Urinary bladder (tissue), 4 donors: ENCODE measurements around the gene SRCIN1. TPM values are rescaled to one million over a fixed set of nuclear protein-coding genes. Genes with fewer than 3 reads are reported as not detected.
"Not testable (repeated sequence)": the region's sequence is repeated elsewhere in the genome, so short reads cannot be mapped to it uniquely, and the experiment has no call there.

Experiments
- DNase-seq: peaks from one replicate; pipeline ENCODE4 v3.0.0-alpha.2; 2015; ENCODE audit errors: extremely low spot score
- H3K27ac ChIP-seq: one replicate; pipeline ENCODE4 v1.5.1; 2013; ENCODE audit warnings: low read depth, mild to moderate bottlenecking, moderate library complexity
- H3K36me3 ChIP-seq: one replicate; pipeline ENCODE4 v1.6.1; 2013; ENCODE audit warnings: mild to moderate bottlenecking, moderate library complexity; ENCODE audit not compliant: insufficient read depth
- H3K4me1 ChIP-seq: one replicate; pipeline ENCODE4 v1.6.1; 2013; ENCODE audit warnings: mild to moderate bottlenecking, moderate library complexity; ENCODE audit not compliant: insufficient read depth
- H3K4me3 ChIP-seq: one replicate; pipeline ENCODE4 v1.5.1; 2013; ENCODE audit warnings: low read depth, low read length
- WGBS: extraction: QIAGEN DNeasy Blood & Tissue Kit; methylation state at CpG from one replicate; pipeline ENCODE4 v1.1.7; 2013; 5-methylcytosine and 5-hydroxymethylcytosine counted together
- polyA plus RNA-seq: library from polyadenylated mRNA; stranded (reverse); fragments of 200-250 nt; gene quantifications from one replicate; pipeline ENCODE4 v1.2.3, GENCODE V29; 2013
- total RNA-seq: library from RNA; depleted of rRNA; stranded (reverse); fragments of >200 nt; gene quantifications from one replicate; pipeline ENCODE4 v1.2.3, GENCODE V29; 2014
- donor health status: healthy with polysubstance abuse.
- donor health status: healthy.

SRCIN1 gene
- total and polyA plus RNA-seq, 2 donors = 2.7 to 3.0 TPM

DNA sequence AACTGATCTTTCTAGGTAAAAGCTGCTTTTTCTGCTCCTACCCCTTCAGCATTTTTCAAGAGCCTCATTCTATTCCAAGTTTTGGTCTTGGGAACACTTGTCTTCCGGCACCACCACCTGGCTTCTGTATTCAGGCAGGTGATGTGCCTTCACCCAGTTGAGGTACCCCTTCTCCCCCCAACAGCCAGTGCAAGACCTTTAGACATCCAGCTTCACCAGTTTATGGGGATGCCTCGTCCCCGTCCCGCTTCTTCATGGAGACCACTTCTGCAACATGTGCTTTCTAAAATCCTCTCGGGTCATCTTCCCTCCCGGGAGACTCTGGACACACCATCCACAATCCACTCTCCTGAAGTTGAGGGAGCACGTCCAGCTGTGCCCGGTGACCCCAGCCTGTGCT is 69.9 kb downstream of the SRCIN1 start:
- 64% methylated on average over 8 of the region's 8 CpGs for WGBS

DNA sequence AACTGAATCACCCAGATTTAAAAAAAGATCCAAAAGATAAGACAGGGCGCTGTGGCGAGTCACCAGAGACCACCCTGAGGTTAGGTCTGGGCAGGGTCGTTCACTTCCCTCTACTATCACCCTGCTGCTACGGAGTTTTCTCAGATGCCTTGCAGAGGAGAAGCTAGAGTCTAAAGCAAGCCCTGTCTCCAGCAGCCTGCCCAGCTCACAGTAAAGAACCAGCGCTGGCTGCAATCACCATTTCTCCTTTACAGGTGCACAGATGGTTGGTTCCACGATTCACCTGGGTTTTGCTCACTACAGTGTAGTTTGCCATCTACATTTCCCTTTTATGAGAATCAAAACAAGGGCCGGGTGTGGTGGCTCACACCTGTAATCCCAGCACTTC is 71.3 kb downstream of the SRCIN1 start:
- Histone ChIP-seq H3K4me3 (no peak overlapping the region), H3K36me3 (no peaks in the 10 kb centered on the region), H3K4me1 (no peaks in the 10 kb centered on the region), H3K27ac (no peak overlapping the region)
- 59% methylated on average over 7 of the region's 7 CpGs for WGBS
- DNase-seq = no peak

More for the DNA sequence above, 69.9 kb downstream of the SRCIN1 start:
- Histone ChIP-seq H3K36me3 (no peaks in the 10 kb centered on the region), H3K4me3 (no peak overlapping the region), H3K4me1 (no peaks in the 10 kb centered on the region), H3K27ac (no peak overlapping the region)
- no peak for DNase-seq

DNA sequence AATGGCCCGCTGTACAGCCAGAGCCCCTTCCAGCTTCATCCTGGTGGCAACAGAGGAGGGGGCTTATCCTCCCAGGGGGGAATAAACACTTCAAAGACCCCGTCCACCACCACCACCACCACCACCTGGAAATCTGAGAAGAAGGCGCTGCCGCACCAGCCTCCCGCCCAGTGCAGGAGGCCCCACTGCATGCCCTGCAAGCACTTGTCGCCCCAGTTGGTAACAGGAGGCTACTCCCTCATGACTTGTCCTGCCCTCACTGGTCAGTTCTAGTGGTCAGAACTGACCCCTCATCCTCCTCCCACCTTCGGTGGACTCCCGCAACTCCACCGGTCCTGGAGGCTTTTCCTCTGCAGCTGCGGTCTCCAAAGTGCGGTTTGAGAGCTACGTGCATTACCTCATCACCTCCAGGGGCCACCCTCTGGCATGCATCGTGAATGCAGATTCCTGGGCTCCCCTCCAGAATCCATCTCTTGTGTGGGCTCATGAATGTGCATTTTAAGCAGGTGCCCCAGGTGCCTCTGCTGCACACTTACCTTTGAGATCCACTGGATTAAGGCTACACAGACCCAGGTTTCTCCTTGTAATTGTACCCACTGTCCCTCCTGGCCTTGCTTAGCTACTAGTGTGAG is 71.8 kb downstream of the SRCIN1 start:
- WGBS = 57% methylated on average over 13 of the region's 13 CpGs
- DNase-seq = no peak

DNA sequence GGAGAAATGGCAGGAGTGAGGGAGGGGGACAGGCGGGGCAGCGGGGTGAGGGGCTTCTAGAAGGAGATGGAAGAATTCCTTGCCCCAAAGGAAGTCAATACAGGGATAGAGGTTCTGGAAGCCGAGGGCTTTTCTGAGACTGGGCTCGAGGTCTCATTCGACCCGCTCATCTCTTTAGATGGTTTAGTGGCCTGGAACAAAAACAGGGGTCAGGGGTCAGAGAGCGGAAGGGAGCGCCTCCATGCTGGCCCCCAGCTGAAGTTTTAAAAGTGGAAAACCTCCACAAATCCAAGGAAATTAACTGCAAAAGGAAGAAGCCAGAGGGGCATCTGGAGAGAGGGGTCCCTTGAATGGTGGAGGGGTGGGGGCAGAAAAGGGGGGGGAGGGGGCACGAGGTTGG is 72.5 kb downstream of the SRCIN1 start:
- 56% methylated on average over 9 of the region's 9 CpGs for WGBS
- no peaks in the 10 kb centered on the region for H3K36me3 ChIP-seq
- no peak overlapping the region for H3K27ac ChIP-seq
- H3K4me1 ChIP-seq = no peaks in the 10 kb centered on the region
- DNase-seq = no peak
- no peak overlapping the region for H3K4me3 ChIP-seq

More for the DNA sequence above, 71.8 kb downstream of the SRCIN1 start:
- no peak overlapping the region for H3K4me3 ChIP-seq
- H3K4me1 ChIP-seq = no peaks in the 10 kb centered on the region
- H3K36me3 ChIP-seq = no peaks in the 10 kb centered on the region
- H3K27ac ChIP-seq = no peak overlapping the region

DNA sequence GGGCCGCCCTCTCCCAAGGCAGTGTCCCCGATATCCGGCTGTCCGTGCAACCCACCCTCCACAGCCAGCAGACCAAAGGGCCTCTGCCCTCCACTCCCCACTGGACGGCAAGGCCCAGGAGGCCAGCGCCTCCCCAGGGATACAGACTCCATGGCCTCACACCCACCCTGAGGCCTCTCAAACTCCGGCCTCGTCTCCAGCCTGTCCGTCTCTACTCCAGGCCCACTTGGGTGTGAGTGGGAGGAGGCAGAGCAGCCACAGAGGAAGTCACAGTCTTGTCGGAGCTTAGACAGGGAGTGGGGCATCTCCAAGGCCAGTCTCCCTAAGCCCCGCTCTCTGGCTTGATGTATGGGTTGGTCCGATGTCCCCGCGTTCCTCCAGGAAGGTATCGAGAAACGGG is 73.3 kb downstream of the SRCIN1 start:
- no peaks in the 10 kb centered on the region for H3K4me1 ChIP-seq
- 72% methylated on average over 16 of the region's 16 CpGs for WGBS
- no peaks in the 10 kb centered on the region for H3K36me3 ChIP-seq
- no peak overlapping the region for H3K4me3 ChIP-seq
- DNase-seq = no peak
- no peak overlapping the region for H3K27ac ChIP-seq

DNA sequence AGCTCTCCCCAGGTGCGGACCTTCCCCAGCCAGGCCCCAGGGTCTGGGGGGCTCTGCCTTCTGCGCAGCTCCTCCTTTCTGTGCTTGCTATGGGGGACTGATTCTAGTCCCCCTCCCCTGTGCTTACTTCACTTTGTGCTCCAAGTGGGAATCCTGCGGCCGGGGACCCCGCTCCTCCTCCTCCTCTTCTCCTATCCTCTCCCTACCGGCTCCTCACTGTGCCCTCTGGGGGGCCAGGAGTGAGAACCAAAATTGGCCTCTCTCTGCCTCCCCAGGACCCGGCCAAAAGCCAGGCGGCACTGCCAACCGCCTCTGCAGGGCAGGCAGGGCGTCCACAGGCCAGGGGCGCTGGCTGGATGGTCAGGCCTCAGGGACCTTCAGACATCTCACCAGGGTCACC is 74.0 kb downstream of the SRCIN1 start:
- not testable (repeated sequence) for H3K4me3 ChIP-seq, H3K4me1 ChIP-seq, DNase-seq, H3K36me3 ChIP-seq, H3K27ac ChIP-seq
- WGBS = 85% methylated on average over 10 of the region's 11 CpGs

DNA sequence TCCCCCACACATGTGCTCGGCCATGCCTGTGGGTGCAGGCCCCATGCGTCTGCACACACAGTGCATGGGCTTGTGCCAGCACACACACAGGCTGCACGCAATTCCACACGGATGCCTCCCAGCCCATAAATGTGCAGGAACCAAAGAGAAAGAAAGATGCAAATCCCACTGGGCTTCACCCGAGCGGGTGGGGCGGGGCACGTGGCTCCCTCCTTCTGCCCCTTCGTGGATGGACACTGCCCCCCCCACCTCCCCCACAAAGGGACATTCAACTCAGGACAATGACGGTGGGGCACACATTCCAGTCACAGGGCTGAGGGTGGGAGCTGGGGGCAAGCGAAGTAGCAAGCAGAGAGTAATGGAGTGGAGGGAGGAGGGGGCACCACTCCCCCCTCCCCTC is 74.9 kb downstream of the SRCIN1 start:
- DNase-seq, H3K36me3 ChIP-seq, H3K27ac ChIP-seq, H3K4me1 ChIP-seq, H3K4me3 ChIP-seq: not testable (repeated sequence)
- WGBS = 29% methylated on average over 11 of the region's 11 CpGs

DNA sequence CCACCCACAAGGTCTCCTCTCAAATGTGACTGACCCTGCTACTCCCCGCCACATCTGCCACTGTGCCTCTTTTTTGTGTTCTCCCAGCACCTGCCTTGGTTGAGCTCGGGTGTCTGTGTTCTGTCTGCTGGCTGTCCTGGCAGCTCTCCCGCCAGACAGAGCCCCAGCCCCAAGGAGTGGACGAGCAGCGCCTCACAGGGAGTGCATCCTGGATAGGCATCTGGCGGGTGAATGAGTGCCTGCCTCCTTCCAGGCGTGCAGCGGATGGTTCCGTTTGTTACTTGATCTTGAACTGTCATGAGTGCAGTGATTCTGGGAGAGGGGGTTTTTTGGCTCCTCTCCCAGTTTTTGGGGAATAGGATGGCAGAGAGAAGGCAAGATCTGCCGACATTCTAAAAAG is 77.6 kb downstream of the SRCIN1 start:
- not testable (repeated sequence) for H3K27ac ChIP-seq, H3K4me3 ChIP-seq, H3K36me3 ChIP-seq, H3K4me1 ChIP-seq, DNase-seq
- WGBS = 11% methylated on average over 10 of the region's 10 CpGs

DNA sequence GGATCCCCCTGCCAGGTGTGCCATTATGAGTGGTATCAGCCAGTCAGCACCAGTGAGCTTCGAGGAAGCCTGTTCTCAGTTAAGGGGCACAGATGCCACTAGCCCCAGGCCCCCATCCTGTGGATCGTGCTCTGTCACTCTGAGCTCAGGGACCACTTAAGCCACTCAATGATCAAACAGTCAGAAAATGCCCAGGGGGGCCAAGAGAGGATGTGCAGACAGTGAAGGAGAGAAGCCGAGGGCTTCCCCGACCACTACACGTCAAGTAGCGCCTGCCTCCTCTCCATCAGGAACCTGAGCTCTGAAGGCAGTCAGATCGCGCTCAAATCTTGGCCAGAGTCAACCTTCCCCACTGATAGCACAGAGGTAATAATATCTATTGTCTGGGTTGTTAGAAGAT is 79.2 kb downstream of the SRCIN1 start:
- not testable (repeated sequence) for DNase-seq, H3K36me3 ChIP-seq, H3K4me3 ChIP-seq, H3K27ac ChIP-seq, H3K4me1 ChIP-seq
- WGBS = 60% methylated on average over 8 of the region's 8 CpGs

DNA sequence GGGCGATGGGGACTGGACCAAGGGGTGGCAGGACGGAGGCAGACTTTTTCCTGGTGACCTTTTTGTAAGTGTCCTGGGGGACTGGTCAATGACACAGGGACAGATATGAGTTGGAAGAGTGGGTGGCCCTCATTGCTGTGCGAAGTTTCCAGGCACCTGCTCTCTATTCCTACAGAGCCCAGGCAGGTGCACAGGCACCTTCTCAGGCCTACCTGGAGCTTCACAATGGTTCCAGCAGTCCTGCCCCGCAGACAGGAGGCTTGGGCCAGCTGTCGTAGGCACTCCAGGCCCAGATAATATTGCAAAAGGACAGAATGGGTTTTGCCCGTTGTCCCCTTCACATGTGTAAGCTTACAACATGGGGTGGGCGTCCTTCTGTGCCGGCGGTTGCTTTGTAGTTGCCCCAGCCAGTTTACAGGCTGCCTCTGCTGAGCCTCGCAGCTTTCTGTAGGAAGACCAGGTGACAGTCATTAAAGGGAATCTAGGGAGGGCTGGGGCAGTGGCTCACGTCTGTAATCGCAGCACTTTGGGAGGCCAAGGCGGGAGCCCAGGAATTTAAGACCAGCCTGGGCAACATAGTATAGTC is 93.2 kb downstream of the SRCIN1 start:
- Histone ChIP-seq H3K36me3 (no peaks in the 10 kb centered on the region), H3K4me3 (no peak overlapping the region), H3K4me1 (peaks cover 6% of the 10 kb centered on the region), H3K27ac (no peak overlapping the region)
- 60% methylated on average over 13 of the region's 13 CpGs for WGBS
- DNase-seq = no peak

DNA sequence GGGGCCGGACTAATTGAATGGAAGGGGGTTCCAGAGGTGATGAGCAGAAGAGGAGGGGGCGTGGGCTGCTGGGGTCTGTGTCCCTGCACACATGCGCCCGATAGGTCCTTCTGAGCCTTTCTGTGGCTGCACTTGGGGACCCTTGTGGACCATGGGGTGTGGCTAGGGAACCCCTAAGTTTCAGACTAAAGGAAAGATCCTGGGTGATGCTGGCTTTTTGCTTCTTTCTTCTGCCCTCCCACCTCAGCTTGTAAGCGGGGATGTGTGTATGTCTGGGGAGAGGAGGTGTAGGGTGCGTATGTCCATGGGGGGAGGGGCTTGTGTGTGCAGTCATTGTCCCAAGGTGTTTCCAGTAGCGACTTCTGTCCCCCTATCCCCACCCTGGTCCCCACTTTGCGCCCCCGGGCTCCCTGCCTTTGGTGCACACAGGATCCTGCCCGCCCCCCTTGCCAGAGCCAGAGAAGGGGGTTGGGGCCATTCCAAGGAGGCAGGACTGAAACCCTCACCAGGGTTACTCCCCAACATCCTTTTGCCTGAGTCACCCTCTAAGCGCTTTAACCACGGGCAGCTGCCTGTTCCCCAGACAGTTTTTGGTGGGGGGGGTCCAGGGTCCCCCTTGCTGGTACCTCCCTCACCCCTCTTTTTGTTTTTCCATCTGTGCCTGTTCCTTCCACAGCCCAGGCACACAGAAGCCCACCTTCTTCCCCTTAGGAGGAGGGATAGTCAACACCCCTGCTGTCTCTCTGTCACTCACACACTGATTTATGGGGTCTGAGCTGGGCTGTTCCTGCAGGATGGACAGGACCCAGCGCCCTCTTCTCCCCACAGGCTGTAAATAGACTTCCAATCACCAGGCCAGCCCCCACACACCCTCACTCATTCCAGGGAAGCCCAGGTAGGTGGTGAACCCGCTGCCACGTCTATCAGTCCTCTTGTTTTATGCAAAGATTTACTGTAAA is 94.3 kb downstream of the SRCIN1 start:
- peaks cover 6% of the 10 kb centered on the region for H3K4me1 ChIP-seq
- H3K4me3 ChIP-seq = no peak overlapping the region
- WGBS = 63% methylated on average over 15 of the region's 15 CpGs
- no peaks in the 10 kb centered on the region for H3K36me3 ChIP-seq
- H3K27ac ChIP-seq = no peak overlapping the region
- DNase-seq = no peak

DNA sequence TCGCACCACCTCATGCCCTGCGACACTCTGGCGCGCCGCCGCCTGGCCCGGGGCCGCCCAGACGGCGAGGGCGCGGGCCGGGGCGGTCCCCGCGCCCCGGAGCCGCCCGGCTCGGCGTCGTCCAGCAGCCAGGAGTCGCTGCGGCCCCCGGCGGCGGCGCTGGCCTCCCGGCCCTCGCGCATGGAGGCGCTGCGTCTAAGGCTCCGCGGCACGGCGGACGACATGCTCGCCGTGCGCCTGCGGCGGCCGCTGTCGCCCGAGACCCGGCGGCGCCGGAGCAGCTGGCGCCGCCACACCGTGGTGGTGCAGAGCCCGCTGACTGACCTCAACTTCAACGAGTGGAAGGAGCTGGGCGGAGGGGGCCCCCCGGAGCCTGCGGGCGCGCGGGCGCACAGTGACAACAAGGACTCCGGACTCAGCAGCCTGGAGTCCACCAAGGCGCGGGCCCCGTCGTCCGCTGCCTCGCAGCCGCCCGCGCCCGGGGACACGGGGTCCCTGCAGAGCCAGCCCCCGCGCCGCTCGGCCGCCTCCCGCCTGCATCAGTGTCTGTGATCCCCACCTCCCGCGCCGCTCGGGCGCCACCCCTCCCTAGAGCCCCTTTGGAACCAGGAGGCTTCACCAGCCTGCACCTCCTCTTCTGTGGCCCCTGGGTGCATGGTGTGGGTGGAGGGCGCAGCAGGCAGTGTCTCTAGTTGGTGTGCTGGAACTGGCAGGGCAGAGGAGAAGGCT is 95.2 kb downstream of the SRCIN1 start:
- Histone ChIP-seq H3K27ac (no peak overlapping the region), H3K4me3 (peak overlapping the region; percentile 12), H3K36me3 (no peaks in the 10 kb centered on the region), H3K4me1 (peaks cover 6% of the 10 kb centered on the region)
- WGBS = 20% methylated on average over 86 of the region's 86 CpGs
- no peak for DNase-seq

DNA sequence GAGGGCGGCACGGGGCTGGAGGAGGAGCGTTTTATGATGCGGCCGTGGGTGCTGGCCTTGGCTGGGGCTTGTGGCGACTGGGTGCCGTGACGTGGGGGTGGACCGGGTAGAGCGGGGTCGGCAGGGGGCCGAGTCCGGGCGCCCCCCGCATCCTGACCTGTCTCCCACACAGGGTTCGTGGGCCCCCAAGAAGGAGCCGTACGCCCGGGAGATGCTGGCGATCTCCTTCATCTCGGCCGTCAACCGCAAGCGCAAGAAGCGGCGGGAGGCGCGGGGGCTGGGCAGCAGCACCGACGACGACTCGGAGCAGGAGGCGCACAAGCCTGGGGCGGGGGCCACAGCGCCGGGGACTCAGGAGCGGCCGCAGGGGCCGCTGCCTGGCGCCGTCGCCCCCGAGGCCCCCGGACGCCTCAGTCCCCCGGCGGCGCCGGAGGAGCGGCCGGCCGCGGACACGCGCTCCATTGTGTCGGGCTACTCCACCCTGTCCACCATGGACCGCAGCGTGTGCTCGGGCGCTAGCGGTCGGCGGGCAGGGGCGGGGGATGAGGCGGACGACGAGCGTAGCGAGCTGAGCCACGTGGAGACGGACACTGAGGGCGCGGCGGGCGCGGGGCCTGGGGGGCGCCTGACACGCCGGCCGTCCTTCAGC is 95.9 kb downstream of the SRCIN1 start:
- Histone ChIP-seq H3K36me3 (no peaks in the 10 kb centered on the region), H3K4me1 (peaks cover 6% of the 10 kb centered on the region), H3K4me3 (peak overlapping the region; percentile 12), H3K27ac (no peak overlapping the region)
- no peak for DNase-seq
- 16% methylated on average over 80 of the region's 80 CpGs for WGBS
